ENCODE data around the gene GPR42. TPM values are rescaled to one million over a fixed set of nuclear protein-coding genes. Genes with fewer than 3 reads are reported as not detected.

Gene GPR42
- total RNA-seq, 1 experiment from 2014 or later, result not detected

- no peak overlapping the region for H3K27ac Mint-ChIP-seq
- CTCF ChIA-PET, result interaction anchor here (1.1 kb wide), 1 partner anchor 16 kb away, joined by 4 read pairs; no protein-coding TSS in a partner anchor
Measured at GRCh38 chr19:35336166-35336955, 34.5 kb upstream of the GPR42 start.

More at GRCh38 chr19:35336166-35336955, 34.5 kb upstream of the GPR42 start:
- Mint-ChIP-seq H3K4me3 (no peak overlapping the region), H3K27me3 (ENCODE audit: low read depth) (no peaks in the 10 kb centered on the region; the same call in 1 of the 2 replicates), H3K4me1 (0 out of 2 replicates have a peak, but pooled peaks cover 3% of the 10 kb centered on the region), H3K9me3 (no peaks in the 10 kb centered on the region), H3K36me3 (no peaks in the 10 kb centered on the region)
- ATAC-seq (no peak), DNase-seq (ENCODE audit: low spot score) (no peak)
- POLR2A ChIA-PET, result no interaction called here
- TF ChIP-seq TP53 (CRISPR knock-in tag; IDR thresholded peaks at IDR 0.05), result no peak
- TF ChIP-seq NR1H2 (CRISPR knock-in tag; IDR thresholded peaks at IDR 0.05), result no peak
- TF ChIP-seq TEAD4 (CRISPR knock-in tag; IDR thresholded peaks at IDR 0.05), result no peak
- no peak for TF ChIP-seq SMAD4 (CRISPR knock-in tag; IDR thresholded peaks at IDR 0.05)
- TF ChIP-seq RELA (CRISPR knock-in tag; IDR thresholded peaks at IDR 0.05; ENCODE audit: borderline replicate concordance), result no peak
- TF ChIP-seq PRRX2 (CRISPR knock-in tag; IDR thresholded peaks at IDR 0.05), result no peak
- no peak for TF ChIP-seq CDX4 (CRISPR knock-in tag; IDR thresholded peaks at IDR 0.05; ENCODE audit: borderline replicate concordance)
- no peak for TF ChIP-seq ATF3 (CRISPR knock-in tag; conservative IDR thresholded peaks at IDR 0.05)
- TF ChIP-seq FOXJ3 (CRISPR knock-in tag; IDR thresholded peaks at IDR 0.05; ENCODE audit: borderline replicate concordance), result no peak
- no peak for TF ChIP-seq ESRRA (CRISPR knock-in tag; IDR thresholded peaks at IDR 0.05; ENCODE audit: borderline replicate concordance)
- TF ChIP-seq CTCF (IDR thresholded peaks at IDR 0.05), result no peak
- TF ChIP-seq STAT6 (CRISPR knock-in tag; conservative IDR thresholded peaks at IDR 0.05; ENCODE audit: low read depth), result no peak
- no peak for TF ChIP-seq ARID4B (CRISPR knock-in tag; IDR thresholded peaks at IDR 0.05; ENCODE audit: borderline replicate concordance)
- no peak for TF ChIP-seq NR3C1 (CRISPR knock-in tag; conservative IDR thresholded peaks at IDR 0.05; ENCODE audit: low read depth)
- TF ChIP-seq ZNF425 (CRISPR knock-in tag; conservative IDR thresholded peaks at IDR 0.05), result no peak
- TF ChIP-seq CBFB (CRISPR knock-in tag; IDR thresholded peaks at IDR 0.05; ENCODE audit: low read depth), result no peak
- TF ChIP-seq GRHL2 (CRISPR knock-in tag; IDR thresholded peaks at IDR 0.05; ENCODE audit: insufficient replicate concordance, severe bottlenecking), result no peak

Measured in WTC11 (cell line).